ES-I3 (cell line): ENCODE results near the gene GUCA1A.
A peak's percentile ranks its signal among the peaks of the same experiment; 100 is the strongest.
"Not testable (repeated sequence)": the region's sequence is repeated elsewhere in the genome, so short reads cannot be mapped to it uniquely, and the experiment has no call there.

ENCODE experiments used
- H3K36me3 ChIP-seq: 2 replicates; pipeline ENCODE4 v1.6.1; 2013; ENCODE audit warnings: mild to moderate bottlenecking, low read length, control low read depth, moderate library complexity; ENCODE audit not compliant: insufficient read depth
- H3K4me1 ChIP-seq: 2 replicates; pipeline ENCODE4 v1.6.1; 2013; ENCODE audit warnings: mild to moderate bottlenecking, control low read depth, low read length; ENCODE audit not compliant: insufficient read depth
- H3K9ac ChIP-seq: 2 replicates; pipeline ENCODE4 v1.6.1; 2013; ENCODE audit warnings: low read depth, mild to moderate bottlenecking, low read length, moderate library complexity
- H3K9me3 ChIP-seq: 2 replicates; pipeline ENCODE4 v1.6.1; 2013; ENCODE audit warnings: mild to moderate bottlenecking, low read length, moderate library complexity; ENCODE audit not compliant: control insufficient read depth, insufficient read depth

Gene GUCA1A

DNA sequence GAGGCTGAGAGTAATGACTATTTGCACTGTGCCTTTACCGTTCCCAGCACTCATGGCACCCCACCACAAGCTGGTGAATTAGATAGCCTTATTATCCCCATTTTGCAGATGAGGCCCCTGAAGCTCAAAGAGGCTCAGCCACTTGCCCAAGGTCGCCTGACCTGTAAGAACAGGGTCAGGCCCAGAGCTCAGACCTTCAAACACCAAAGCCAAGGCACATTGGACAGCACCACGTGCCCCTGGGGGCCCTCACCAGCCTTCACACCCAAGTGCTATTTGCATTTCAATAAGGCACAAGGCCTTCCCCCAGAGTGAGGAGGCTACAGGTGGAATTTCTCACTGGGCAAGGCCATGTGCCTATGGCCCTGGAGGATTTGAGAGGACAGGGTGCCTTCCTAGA lies 16.5 kb upstream of the GUCA1A start:
- peaks cover 8% of the 10 kb centered on the region for H3K4me1 ChIP-seq
- no peak overlapping the region for H3K9ac ChIP-seq
- H3K36me3 ChIP-seq, result no peaks in the 10 kb centered on the region
- no peaks in the 10 kb centered on the region for H3K9me3 ChIP-seq

DNA sequence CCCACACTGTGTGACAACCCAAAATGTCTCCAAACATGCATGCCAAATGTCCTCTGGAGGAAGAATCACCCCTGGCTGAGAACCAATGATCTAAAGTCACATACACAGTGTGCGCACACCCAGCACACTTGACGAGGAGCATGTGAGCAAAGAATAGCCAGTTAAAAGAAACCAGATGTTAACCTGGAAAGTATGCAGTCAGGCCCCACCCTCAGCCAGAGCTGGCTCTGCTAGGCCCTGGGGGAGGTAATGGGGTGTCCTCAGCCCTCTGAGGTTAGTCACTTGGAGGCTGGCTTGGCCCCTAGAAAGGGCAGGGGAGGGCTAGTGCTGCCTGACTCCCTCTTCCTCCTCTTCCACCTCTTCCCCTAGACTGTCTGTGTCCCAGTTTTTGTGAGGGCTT lies 15.2 kb upstream of the GUCA1A start:
- Histone ChIP-seq H3K4me1 (peaks cover 8% of the 10 kb centered on the region), H3K9me3 (no peaks in the 10 kb centered on the region), H3K36me3 (no peaks in the 10 kb centered on the region), H3K9ac (no peak overlapping the region)

DNA sequence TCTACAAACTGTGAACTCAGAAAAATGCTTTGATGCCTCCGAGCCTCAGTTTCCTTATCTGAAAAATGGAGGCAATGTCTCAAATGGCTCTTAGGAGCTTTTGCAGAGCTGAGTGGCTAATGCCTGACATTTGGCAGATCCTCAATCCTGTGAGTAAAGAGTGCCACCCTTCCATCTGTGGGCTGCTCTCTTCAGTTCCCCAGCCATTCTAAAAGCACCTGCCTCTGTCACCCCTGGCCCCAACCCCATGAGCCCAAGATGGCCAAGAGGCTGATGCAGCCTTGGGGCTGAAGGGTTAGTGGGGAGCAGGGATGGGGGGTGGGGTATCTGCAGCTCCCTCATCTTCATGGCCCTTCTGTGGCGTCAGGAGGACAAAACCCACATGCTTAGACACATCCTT lies 14.5 kb upstream of the GUCA1A start:
- Histone ChIP-seq H3K36me3 (no peaks in the 10 kb centered on the region), H3K9ac (no peak overlapping the region), H3K9me3 (no peaks in the 10 kb centered on the region), H3K4me1 (peaks cover 8% of the 10 kb centered on the region)

DNA sequence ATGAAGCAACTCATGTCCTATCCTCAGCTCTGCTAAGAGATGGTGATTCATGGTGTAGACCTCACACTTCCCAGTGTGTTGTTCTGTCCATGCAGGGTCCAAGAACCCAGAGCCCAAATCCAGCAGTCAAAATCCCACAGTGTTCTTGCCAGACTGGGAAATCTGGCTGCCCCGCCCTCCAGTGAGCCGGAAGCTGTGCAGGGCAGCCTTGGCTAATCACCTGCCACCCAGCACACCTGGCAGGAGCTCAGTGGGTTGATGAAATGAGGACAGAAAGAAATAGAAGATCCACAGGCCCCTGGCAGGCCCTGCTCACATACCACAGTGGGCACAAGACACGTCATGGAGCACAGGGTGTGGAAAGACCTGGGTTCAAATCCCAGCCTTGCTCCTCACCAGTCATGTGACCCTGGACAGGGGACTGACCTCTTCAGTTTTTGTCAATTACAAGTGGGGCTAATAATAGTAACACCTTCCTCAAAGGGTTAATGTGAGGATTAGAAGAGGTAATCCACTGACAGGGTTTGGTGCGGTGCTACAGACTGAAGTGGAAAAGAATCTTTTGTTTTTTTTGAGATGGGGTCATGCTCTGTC lies 13.6 kb upstream of the GUCA1A start:
- H3K36me3 ChIP-seq, result no peaks in the 10 kb centered on the region
- no peak overlapping the region for H3K9ac ChIP-seq
- no peaks in the 10 kb centered on the region for H3K9me3 ChIP-seq
- peaks cover 12% of the 10 kb centered on the region for H3K4me1 ChIP-seq

DNA sequence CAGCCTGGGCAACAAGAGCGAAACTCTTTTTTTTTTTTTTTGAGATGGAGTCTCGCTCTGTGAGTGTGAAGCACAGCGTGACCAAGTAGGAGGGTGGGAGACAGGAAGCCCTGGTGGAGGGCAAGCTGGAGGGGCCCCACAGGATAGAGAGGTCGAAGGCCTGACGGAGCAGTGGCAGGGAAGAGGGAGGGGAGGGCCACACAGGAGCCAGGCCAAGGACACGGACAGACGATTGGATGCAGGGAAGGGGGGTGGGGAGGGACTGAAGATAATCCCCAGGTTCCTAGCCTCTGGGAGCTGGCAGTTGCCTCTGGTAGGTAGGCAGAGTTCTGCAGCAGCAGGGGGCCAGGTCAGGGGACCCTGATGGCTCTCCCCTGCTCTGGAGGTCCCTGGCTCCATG lies 10.8 kb upstream of the GUCA1A start:
- Histone ChIP-seq H3K4me1 (peaks cover 8% of the 10 kb centered on the region; the same call in 1 of the 2 replicates), H3K9me3 (no peaks in the 10 kb centered on the region), H3K36me3 (no peaks in the 10 kb centered on the region), H3K9ac (no peak overlapping the region)

DNA sequence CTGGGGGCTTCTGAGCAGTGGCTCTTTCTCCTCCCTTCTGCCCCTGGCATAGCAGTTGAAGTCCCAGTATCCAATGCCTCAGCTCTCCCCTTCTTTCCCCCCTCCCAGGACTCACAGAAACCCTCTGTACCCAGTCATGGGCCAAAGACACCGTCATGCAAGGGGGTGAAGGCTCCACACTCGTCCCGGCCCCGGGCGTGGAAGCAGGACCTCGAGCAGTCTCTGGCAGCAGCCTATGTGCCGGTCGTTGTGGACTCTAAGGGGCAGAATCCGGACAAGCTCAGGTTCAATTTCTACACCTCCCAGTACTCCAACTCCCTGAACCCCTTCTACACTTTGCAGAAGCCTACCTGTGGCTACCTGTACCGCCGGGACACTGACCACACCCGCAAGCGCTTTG lies 10.4 kb upstream of the GUCA1A start:
- H3K9ac ChIP-seq, result no peak overlapping the region
- H3K4me1 ChIP-seq, result peaks cover 8% of the 10 kb centered on the region; the same call in 1 of the 2 replicates
- no peaks in the 10 kb centered on the region for H3K36me3 ChIP-seq
- no peaks in the 10 kb centered on the region for H3K9me3 ChIP-seq

DNA sequence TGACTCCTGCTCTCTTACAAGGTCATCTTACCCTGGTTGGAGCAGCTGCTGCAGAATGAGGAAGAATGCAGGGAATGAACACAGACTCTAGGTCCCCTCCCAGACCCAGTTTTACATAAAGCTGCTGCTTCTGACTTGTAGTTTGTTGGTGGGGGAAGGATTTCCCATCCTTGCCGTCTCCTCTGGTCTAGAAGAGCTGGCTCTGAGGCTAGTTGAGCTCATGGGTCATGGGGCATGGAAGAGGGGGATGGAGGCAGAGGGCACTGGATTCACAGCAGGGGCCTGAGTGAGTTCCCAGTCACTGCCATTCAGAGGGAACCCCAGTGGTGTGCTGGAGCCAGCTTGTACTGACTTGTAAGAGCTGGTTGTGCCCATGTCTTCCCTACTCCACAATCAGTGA lies 9.2 kb upstream of the GUCA1A start:
- H3K36me3 ChIP-seq, result no peaks in the 10 kb centered on the region
- H3K9ac ChIP-seq, result no peak overlapping the region
- H3K9me3 ChIP-seq, result no peaks in the 10 kb centered on the region
- peaks cover 8% of the 10 kb centered on the region; the same call in 1 of the 2 replicates for H3K4me1 ChIP-seq

DNA sequence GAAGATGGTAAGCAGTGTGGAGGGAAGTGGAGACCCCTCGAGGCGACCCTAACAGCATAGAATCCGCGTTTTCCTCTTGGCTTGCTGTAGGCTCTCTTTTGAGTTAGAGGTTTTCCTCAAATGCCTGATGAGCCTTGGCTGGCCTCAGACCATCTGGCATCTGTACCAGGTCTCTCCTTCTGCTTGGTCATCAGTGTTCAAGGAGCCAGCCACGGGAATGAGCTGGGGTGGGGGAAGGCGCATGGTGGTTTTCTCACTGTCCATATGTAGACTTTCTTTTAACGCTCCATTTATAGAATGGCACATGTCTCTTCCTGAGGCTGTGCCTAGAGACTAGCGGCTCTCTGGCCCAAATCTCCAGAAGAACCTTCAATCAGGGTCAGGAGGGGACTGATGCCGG lies 8.1 kb upstream of the GUCA1A start:
- Histone ChIP-seq H3K9ac (no peak overlapping the region), H3K9me3 (no peaks in the 10 kb centered on the region), H3K36me3 (no peaks in the 10 kb centered on the region), H3K4me1 (peaks cover 8% of the 10 kb centered on the region; the same call in 1 of the 2 replicates)

DNA sequence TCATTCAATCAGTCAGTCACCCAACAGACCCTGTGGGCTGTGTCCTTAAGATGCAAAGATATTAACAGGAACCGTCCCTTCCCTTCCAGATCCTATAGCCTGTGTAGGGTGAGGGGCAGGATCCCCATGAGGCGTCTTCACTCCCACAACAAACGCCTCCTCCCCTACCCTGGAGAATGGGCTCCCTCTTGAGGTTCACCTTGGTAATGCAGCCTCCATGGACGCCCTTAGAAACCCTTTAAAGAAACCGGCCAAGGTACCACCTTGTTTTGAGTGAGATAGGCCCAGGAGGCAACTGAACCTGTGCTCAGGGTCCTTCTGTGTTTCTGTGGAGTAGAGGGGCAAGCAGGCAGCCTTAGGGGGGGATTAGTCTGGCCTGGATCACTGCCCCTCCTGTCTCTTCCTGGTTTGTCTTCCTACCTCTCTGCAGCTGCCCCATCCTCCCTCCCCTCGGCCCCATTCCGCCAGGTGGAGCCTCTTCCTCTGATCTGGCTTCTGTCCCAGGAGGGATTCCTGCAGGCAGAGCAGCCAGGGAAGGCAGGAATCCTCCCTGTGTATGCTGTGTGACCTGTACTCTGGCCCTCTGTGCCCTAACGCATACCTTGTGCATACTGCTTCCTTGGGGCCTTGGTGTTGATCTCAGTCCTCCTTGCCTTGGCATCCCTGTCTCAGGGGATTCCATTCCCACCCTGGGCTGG lies 6.6 kb upstream of the GUCA1A start:
- Histone ChIP-seq H3K4me1 (peaks cover 8% of the 10 kb centered on the region; the same call in 1 of the 2 replicates), H3K9me3 (no peaks in the 10 kb centered on the region), H3K36me3 (no peaks in the 10 kb centered on the region), H3K9ac (peak overlapping the region; percentile 18; the same call in 1 of the 2 replicates)

DNA sequence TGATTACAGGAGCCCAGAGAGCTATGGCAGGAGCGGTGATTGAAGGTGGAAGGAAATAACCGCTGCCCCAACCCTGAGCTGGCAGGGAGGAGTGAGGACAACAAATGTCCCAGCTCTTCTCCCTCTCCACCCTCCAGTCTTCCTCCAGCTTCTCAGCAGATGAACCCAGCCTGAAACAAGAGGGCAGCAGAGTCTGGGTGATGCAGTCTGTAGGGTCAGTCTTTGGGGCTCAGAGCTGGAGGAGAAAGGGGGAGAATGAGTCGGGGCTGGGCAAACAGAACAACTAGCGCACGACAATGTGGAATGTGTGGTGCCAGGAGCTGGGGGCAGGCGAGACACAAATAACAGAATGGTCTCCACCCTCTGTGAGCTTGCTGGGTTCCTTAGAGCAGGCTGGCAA lies 4.5 kb upstream of the GUCA1A start:
- H3K9ac ChIP-seq, result no peak overlapping the region
- no peaks in the 10 kb centered on the region for H3K9me3 ChIP-seq
- H3K4me1 ChIP-seq, result peaks cover 8% of the 10 kb centered on the region; the same call in 1 of the 2 replicates
- no peaks in the 10 kb centered on the region for H3K36me3 ChIP-seq

DNA sequence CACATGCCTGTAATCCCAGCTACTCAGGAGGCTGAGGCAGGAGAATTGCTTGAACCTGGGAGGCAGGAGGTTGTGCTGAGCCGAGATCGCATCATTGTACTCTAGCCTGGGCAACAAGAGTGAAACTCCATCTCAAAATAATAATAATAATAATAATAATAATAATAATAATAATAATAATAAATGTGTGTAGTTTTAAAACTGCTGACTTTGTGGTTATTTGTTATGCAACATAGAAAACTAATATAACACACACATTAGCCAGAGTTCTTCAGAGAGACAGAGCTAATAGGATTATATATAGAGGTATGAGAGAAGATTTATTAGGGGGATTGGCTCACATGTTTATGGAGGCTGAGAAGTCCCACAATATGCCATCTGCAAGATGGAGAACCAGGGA lies 3.4 kb upstream of the GUCA1A start:
- not testable (repeated sequence) for H3K36me3 ChIP-seq, H3K9ac ChIP-seq, H3K4me1 ChIP-seq, H3K9me3 ChIP-seq

DNA sequence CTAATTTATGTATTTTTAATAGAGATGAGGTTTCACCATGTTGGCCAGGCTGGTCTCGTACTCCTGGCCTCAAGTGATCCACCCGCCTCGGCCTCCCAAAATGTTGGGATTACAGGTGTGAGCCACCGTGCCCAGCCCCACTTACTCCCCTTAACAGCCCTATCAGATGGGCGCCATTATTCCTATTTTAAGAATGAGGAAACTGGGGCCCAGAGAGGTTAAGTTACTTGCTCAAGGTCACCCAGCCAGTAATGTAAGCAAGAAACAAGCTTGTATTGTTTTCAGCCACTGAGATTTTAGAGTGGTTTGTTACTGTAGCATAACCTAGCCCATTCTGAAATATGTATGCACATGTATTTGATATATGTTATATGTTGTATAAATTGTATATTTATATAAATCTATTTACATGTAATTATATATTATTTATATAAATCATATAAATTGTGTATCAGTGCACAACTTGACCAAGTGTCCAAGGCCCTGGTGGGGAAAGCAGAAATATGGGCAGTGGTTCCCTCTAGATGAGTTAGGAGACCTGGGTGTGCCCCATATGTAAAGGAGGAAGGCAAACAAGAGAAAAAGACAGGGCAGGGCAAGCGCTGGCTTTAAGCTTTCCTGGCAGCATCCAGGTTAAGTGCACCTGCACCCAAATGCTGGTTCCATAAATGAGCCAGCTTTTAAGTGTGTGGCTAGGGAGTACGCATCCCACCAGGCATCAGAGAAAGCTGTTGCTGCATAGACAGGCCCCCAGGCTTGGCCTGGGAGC lies 1.2 kb upstream of the GUCA1A start:
- H3K4me1 ChIP-seq, result 0 out of 2 replicates have a peak, but pooled peaks cover 4% of the 10 kb centered on the region
- H3K9ac ChIP-seq, result no peak overlapping the region
- no peaks in the 10 kb centered on the region for H3K9me3 ChIP-seq
- no peaks in the 10 kb centered on the region for H3K36me3 ChIP-seq

DNA sequence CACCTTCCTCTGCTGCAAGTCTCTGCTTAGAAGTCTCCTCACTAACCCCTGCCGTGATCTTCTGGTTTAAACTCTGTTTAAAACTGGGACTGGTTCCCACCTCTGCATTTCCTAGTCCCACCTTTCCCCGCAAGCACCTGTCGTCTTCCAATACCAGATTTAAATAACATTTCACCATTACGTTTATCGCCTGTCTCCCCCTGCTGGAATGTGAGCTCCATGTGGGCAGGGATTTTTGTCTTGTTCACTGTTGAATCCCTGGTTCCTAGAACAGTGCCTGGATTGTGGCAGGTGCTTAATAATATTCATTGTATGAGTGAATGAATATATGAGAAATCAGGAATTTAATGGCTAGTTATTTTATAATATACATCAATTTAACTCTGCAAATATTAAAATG lies 2.7 kb downstream of the GUCA1A start:
- H3K9me3 ChIP-seq, result no peaks in the 10 kb centered on the region
- H3K36me3 ChIP-seq, result no peaks in the 10 kb centered on the region
- peaks cover 12% of the 10 kb centered on the region; the same call in 1 of the 2 replicates for H3K4me1 ChIP-seq
- H3K9ac ChIP-seq, result no peak overlapping the region

DNA sequence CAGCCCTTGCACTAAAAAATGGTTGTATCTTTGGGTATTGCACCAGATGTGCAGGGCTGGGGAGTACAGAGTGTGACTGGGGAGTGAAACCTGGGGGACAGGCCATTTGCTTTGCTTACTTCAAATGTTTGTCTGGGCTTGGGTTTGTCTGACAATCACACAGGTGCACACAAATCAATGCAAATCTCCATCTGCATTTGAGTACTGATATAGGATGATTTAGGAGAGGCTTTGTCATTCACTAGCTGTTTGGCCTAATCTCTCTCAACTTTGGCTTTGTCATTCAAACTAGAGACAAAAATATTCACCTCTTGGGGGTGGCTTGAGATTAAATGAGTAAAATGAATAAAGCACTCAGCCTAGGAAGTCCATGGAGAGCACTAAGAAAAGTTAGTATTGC lies 3.8 kb downstream of the GUCA1A start:
- H3K36me3 ChIP-seq, result no peaks in the 10 kb centered on the region
- H3K9me3 ChIP-seq, result no peaks in the 10 kb centered on the region
- peaks cover 12% of the 10 kb centered on the region; the same call in 1 of the 2 replicates for H3K4me1 ChIP-seq
- H3K9ac ChIP-seq, result no peak overlapping the region
